Inflammatory macrophage treated with lipopolysaccharide for 1 hour (primary cell): Measurements from ENCODE around the gene TP53I3.
"Not testable (repeated sequence)": the region's sequence is repeated elsewhere in the genome, so short reads cannot be mapped to it uniquely, and the experiment has no call there.

Experiments
- DNase-seq, 2 donors: peaks; one replicate each; pipeline ENCODE4 v3.0.0-alpha.2; 2020 to 2022

Gene TP53I3

GRCh38 chr2:24084386-24085199 lies at the start of gene TP53I3:
TSS of gene TP53I3 (minus strand) at chr2:24084834. CDS start at chr2:24084326, 508 bp downstream.
- peak; percentile 86 to 94 for DNase-seq

- no peak for DNase-seq
Observed at GRCh38 chr2:24132543-24132942, 47.9 kb upstream of the TP53I3 start.

GRCh38 chr2:24125956-24126355 lies 41.3 kb upstream of the TP53I3 start:
- DNase-seq, result no peak

GRCh38 chr2:24123922-24124580 lies 39.4 kb upstream of the TP53I3 start:
- DNase-seq, result no peak

- DNase-seq, result peak; percentile 77 to 84
Observed at GRCh38 chr2:24123195-24123921, 38.7 kb upstream of the TP53I3 start, which contains the start of the genes FAM228B and PFN4. TSS of gene FAM228B (plus strand) at chr2:24123469. CDS start at chr2:24124362, 893 bp downstream. TSS of gene PFN4 (minus strand) at chr2:24123334. CDS start at chr2:24122535, 799 bp downstream.

GRCh38 chr2:24122366-24123194 lies 37.9 kb upstream of the TP53I3 start:
- no peak for DNase-seq

GRCh38 chr2:24121469-24121868 lies 36.8 kb upstream of the TP53I3 start:
- DNase-seq, result no peak

- no peak for DNase-seq
Observed at GRCh38 chr2:24121066-24121465, 36.4 kb upstream of the TP53I3 start.

GRCh38 chr2:24117902-24118301 lies 33.3 kb upstream of the TP53I3 start:
- no peak for DNase-seq

- no peak for DNase-seq
Observed at GRCh38 chr2:24115057-24115456, 30.4 kb upstream of the TP53I3 start.

- DNase-seq, result no peak
Observed at GRCh38 chr2:24111407-24111901, 26.8 kb upstream of the TP53I3 start.

GRCh38 chr2:24110660-24111303 lies 26.1 kb upstream of the TP53I3 start:
- DNase-seq, result no peak

GRCh38 chr2:24109431-24109830 lies 24.8 kb upstream of the TP53I3 start:
- DNase-seq, result not testable (repeated sequence)

GRCh38 chr2:24107336-24107735 lies 22.7 kb upstream of the TP53I3 start:
- no peak for DNase-seq

- no peak for DNase-seq
Observed at GRCh38 chr2:24106786-24107185, 22.2 kb upstream of the TP53I3 start.

- no peak for DNase-seq
Observed at GRCh38 chr2:24105816-24106215, 21.2 kb upstream of the TP53I3 start.

- DNase-seq, result no peak
Observed at GRCh38 chr2:24104906-24105305, 20.3 kb upstream of the TP53I3 start.

GRCh38 chr2:24104110-24104650 lies 19.5 kb upstream of the TP53I3 start:
- DNase-seq, result no peak

GRCh38 chr2:24102677-24103076 lies 18.0 kb upstream of the TP53I3 start:
- no peak for DNase-seq

GRCh38 chr2:24101992-24102391 lies 17.4 kb upstream of the TP53I3 start:
- no peak for DNase-seq

GRCh38 chr2:24100732-24101131 lies 16.1 kb upstream of the TP53I3 start:
- not testable (repeated sequence) for DNase-seq
